B cell (primary cell): ENCODE data around the gene TP53BP2.

ENCODE experiments used
- EZH2 ChIP-seq: IDR thresholded peaks from 2 replicates; pipeline ENCODE4 v1.6.1; 2012; ENCODE audit warnings: borderline replicate concordance, low read depth, mild to moderate bottlenecking, moderate library complexity, low read length; ENCODE audit not compliant: insufficient read depth, poor library complexity, severe bottlenecking
- TF ChIP-seq, protein P1 (sequence below): fragments of 200-600 bp; IDR thresholded peaks from one replicate; pipeline ENCODE4 v1.8.0; 2022; ENCODE audit warnings: antibody characterized with exemption, mild to moderate bottlenecking

DNA sequence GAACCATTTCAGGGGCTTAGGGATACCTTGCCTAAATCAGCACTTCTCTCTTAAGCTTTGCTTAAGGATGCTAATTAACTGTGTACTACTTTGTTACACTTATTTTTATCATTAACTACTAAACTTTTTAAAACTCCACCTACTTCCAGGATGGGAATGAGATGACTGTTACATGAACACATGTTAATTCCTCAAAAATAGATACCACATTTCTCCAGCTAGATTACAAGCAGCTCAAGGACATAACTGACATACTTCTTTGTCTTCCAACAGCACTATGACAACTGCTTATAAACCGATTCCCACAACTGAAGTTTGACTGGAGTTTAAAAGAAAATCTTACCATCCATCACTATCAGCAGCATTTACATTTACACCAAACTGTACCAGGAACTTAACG lies 53.7 kb downstream of the TP53BP2 start:
- TF ChIP-seq, protein P1, sequence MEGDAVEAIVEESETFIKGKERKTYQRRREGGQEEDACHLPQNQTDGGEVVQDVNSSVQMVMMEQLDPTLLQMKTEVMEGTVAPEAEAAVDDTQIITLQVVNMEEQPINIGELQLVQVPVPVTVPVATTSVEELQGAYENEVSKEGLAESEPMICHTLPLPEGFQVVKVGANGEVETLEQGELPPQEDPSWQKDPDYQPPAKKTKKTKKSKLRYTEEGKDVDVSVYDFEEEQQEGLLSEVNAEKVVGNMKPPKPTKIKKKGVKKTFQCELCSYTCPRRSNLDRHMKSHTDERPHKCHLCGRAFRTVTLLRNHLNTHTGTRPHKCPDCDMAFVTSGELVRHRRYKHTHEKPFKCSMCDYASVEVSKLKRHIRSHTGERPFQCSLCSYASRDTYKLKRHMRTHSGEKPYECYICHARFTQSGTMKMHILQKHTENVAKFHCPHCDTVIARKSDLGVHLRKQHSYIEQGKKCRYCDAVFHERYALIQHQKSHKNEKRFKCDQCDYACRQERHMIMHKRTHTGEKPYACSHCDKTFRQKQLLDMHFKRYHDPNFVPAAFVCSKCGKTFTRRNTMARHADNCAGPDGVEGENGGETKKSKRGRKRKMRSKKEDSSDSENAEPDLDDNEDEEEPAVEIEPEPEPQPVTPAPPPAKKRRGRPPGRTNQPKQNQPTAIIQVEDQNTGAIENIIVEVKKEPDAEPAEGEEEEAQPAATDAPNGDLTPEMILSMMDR: no peak
- TF ChIP-seq EZH2: no peak
